ENCODE measurements around the gene AFDN. TPM values are rescaled to one million over a fixed set of nuclear protein-coding genes. Genes with fewer than 3 reads are reported as not detected.

The AFDN gene
- total RNA-seq, 4 donors from 2014 or later, result 66.9 to 88.0 (median 75.3) TPM

DNA sequence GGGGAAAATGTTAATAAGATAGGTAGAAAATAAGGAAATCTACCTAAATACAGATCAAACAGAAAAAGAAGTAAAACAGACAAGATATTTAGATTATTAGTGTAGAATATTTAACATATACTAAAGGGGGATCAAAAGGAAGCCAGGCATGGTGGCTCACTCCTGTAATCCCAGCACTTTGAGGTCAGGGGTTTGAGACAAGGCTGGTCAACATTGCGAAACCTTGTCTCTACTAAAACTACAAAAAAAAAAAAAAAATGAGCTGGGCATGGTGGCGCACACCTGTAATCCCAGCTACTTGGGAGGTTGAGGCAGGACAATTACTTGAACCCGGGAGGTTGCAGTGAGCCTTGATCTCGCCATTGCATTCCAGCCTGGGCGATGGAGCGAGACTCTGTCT, 55.5 kb downstream of the AFDN start:
- Histone ChIP-seq H3K4me3 (no peak overlapping the region), H3K27me3 (no peaks in the 10 kb centered on the region), H3K9me3 (no peaks in the 10 kb centered on the region), H3K4me1 (no peaks in the 10 kb centered on the region), H3K27ac (replicated peaks in 1 of 4) (no peak overlapping the region), H3K36me3 (peaks cover 0 to 62% (median 35%) of the 10 kb centered on the region in 4 donors)
- no peak for DNase-seq (ENCODE audit: extremely low spot score)
- 95% methylated on average over 6 of the region's 6 CpGs for WGBS
- TF ChIP-seq POLR2AphosphoS5 (IDR thresholded peaks at IDR 0.05) (no peak), EP300 (IDR thresholded peaks at IDR 0.05) (no peak), POLR2A (IDR thresholded peaks at IDR 0.05; ENCODE audit: low read depth) (no peak)
- TF ChIP-seq, protein P1, sequence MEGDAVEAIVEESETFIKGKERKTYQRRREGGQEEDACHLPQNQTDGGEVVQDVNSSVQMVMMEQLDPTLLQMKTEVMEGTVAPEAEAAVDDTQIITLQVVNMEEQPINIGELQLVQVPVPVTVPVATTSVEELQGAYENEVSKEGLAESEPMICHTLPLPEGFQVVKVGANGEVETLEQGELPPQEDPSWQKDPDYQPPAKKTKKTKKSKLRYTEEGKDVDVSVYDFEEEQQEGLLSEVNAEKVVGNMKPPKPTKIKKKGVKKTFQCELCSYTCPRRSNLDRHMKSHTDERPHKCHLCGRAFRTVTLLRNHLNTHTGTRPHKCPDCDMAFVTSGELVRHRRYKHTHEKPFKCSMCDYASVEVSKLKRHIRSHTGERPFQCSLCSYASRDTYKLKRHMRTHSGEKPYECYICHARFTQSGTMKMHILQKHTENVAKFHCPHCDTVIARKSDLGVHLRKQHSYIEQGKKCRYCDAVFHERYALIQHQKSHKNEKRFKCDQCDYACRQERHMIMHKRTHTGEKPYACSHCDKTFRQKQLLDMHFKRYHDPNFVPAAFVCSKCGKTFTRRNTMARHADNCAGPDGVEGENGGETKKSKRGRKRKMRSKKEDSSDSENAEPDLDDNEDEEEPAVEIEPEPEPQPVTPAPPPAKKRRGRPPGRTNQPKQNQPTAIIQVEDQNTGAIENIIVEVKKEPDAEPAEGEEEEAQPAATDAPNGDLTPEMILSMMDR (IDR thresholded peaks at IDR 0.05), result no peak
- intact Hi-C loops (cut with DNase I), result no loop called here

DNA sequence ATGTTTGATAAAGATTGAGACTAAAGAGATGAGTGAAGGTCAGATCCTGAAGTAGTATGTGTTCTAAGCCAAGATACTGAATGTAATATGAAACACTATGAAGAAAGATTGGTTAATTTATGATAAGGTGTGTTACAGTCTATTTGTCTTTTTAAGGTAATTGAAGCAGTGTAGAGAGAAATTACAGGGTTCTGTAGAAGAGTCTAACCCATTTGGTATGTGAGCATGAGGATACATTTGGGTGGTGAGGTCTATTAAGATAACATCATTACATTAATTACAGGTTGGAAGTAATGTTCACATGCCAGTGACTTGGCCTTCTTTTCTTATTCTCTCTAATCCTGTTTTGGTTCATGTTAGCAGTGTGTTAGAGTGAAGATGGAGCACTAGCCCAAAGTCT, 61.4 kb downstream of the AFDN start:
- intact Hi-C loops (cut with DNase I), result no loop called here
- TF ChIP-seq POLR2AphosphoS5 (IDR thresholded peaks at IDR 0.05) (no peak), POLR2A (IDR thresholded peaks at IDR 0.05; ENCODE audit: low read depth) (no peak), EP300 (IDR thresholded peaks at IDR 0.05) (no peak)
- TF ChIP-seq, protein P1 (IDR thresholded peaks at IDR 0.05), result no peak
- no peak overlapping the region for H3K4me3 ChIP-seq
- no peak for DNase-seq (ENCODE audit: extremely low spot score)
- H3K4me1 ChIP-seq, result no peaks in the 10 kb centered on the region
- no peak overlapping the region for H3K27ac ChIP-seq (replicated peaks in 1 of 4)
- H3K27me3 ChIP-seq, result no peaks in the 10 kb centered on the region
- peaks cover 0 to 61% (median 32%) of the 10 kb centered on the region in 4 donors for H3K36me3 ChIP-seq
- no peaks in the 10 kb centered on the region for H3K9me3 ChIP-seq

DNA sequence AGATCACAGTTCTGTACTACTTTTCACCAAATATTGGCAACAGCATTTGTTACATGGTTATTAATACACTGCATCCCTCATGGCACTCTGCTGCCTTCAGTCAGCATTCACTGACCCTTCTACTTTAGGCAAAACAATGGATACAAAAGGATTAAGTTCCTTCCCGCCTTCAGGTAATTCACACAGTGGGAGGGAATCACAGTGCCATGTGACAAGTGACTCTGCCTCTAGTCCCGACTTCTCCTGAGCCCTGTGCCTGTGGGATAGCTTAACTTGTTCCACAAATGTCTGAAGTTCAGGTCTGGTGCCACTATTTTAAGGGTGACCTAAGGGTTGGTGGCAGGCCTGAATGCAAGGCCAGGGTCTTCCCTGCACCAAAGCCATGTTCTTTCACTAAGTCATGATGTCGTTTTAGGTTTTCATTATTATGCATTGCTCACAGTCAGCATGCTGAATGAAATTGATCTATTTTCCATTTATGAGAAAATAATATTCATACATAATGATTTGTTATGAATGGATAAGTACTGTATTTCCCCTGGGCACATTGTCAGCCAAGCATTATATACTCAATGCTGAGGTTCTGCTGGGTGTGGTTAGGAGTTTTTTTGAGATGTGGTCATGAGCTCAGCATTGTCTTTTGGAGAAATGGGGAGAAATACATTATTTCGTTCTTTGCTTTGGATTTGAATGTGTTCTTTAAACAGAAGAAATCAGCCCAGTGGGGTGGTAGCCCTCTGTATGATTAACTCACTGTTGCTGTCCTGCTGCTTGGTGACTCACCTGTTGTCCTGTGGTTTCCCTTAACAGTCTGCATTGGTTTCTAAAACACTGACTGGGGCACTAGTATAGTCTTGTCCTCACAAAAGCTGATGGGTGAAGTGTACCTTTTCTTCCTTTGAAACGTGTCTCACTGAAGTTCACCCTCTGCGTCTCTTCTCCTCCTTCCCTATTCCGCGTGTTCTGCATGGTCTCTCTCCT, 66.4 kb downstream of the AFDN start:
- no peaks in the 10 kb centered on the region for H3K27me3 ChIP-seq
- H3K36me3 ChIP-seq, result peaks cover 0 to 54% (median 28%) of the 10 kb centered on the region in 4 donors
- no peaks in the 10 kb centered on the region for H3K4me1 ChIP-seq
- WGBS, result 86% methylated on average over 8 of the region's 8 CpGs
- H3K9me3 ChIP-seq, result no peaks in the 10 kb centered on the region
- TF ChIP-seq, protein P1 (IDR thresholded peaks at IDR 0.05), result no peak
- TF ChIP-seq POLR2A (IDR thresholded peaks at IDR 0.05; ENCODE audit: low read depth), result no peak
- TF ChIP-seq EP300 (IDR thresholded peaks at IDR 0.05), result no peak
- no peak for TF ChIP-seq POLR2AphosphoS5 (IDR thresholded peaks at IDR 0.05)
- intact Hi-C loops (cut with DNase I), result loop anchor here (10.0 kb wide), 1 partner anchor 678 kb away; no protein-coding TSS in a partner anchor
- H3K4me3 ChIP-seq, result no peak overlapping the region
- no peak overlapping the region for H3K27ac ChIP-seq (replicated peaks in 1 of 4)
- no peak for DNase-seq (ENCODE audit: extremely low spot score)

- no peaks in the 10 kb centered on the region for H3K27me3 ChIP-seq
- H3K9me3 ChIP-seq, result no peaks in the 10 kb centered on the region
- intact Hi-C loops (cut with DNase I), result loop anchor here (5.0 to 10.0 kb wide), 3 partner anchors 63 to 680 kb away; no protein-coding TSS in a partner anchor
- DNase-seq (ENCODE audit: extremely low spot score), result no peak
- 93% methylated on average over 3 of the region's 3 CpGs for WGBS
- TF ChIP-seq POLR2AphosphoS5 (IDR thresholded peaks at IDR 0.05) (no peak), EP300 (IDR thresholded peaks at IDR 0.05) (no peak), POLR2A (IDR thresholded peaks at IDR 0.05; ENCODE audit: low read depth) (no peak)
- TF ChIP-seq, protein P1 (IDR thresholded peaks at IDR 0.05), result no peak
- peaks cover 0 to 3% (median 0%) of the 10 kb centered on the region in 4 donors for H3K4me1 ChIP-seq
- no peak overlapping the region for H3K4me3 ChIP-seq
- no peak overlapping the region for H3K27ac ChIP-seq (replicated peaks in 1 of 4)
- H3K36me3 ChIP-seq, result peaks cover 0 to 43% (median 25%) of the 10 kb centered on the region in 4 donors
These were observed 68.3 kb downstream of the AFDN start for GRCh38 chr6:167894965-167895364.
